Tibial nerve (tissue), 4 donors: Measurements from ENCODE around the gene ZNF565. TPM values are rescaled to one million over a fixed set of nuclear protein-coding genes. Genes with fewer than 3 reads are reported as not detected.

Source experiments
- DNase-seq, 2 donors: peaks; one replicate each; pipeline ENCODE4 v3.0.0-alpha.2; 2019; ENCODE audit warnings: low spot score in 2 of 2
- H3K27ac ChIP-seq, 4 donors: fragments of 200-600 bp; sonication (generic) in 3 of 4; one replicate each; pipeline ENCODE4 v1.5.1; 2017 to 2019; ENCODE audit warnings: mild to moderate bottlenecking in 1 of 4
- H3K27me3 ChIP-seq, 2 donors: fragments of 200-600 bp; sonication (generic) in 1 of 2; one replicate each; pipeline versions ENCODE4 v1.5.1 to v1.6.0; 2017 to 2019
- H3K36me3 ChIP-seq, 3 donors: fragments of 200-600 bp; sonication (generic); one replicate each; pipeline ENCODE4 v1.5.1; 2018 to 2019
- H3K4me1 ChIP-seq, 4 donors: fragments of 200-600 bp; sonication (generic) in 3 of 4; one replicate each; pipeline ENCODE4 v1.5.1; 2017 to 2019
- H3K4me3 ChIP-seq, 4 donors: fragments of 200-600 bp; sonication (generic) in 3 of 4; one replicate each; pipeline ENCODE4 v1.5.1; 2017 to 2019; ENCODE audit warnings: mild to moderate bottlenecking in 1 of 4, moderate library complexity in 1 of 4
- H3K9me3 ChIP-seq, 4 donors: fragments of 200-600 bp; sonication (generic) in 3 of 4; one replicate each; pipeline ENCODE4 v1.5.1; 2017 to 2019
- EP300 ChIP-seq, 2 donors: sonication (generic); formaldehyde crosslinking; IDR thresholded peaks; one replicate each; pipeline ENCODE4 v1.6.1; 2017; ENCODE audit warnings: antibody characterized with exemption in 2 of 2, mild to moderate bottlenecking in 1 of 2
- POLR2A ChIP-seq, 2 donors: fragments of 450-650 bp; IDR thresholded peaks; one replicate each; pipeline ENCODE4 v1.6.1; 2017; ENCODE audit warnings: antibody characterized with exemption in 2 of 2, mild to moderate bottlenecking in 2 of 2, moderate library complexity in 2 of 2
- WGBS, 2 donors: methylation state at CpG; one replicate each; pipeline ENCODE4 v1.1.5; 2018; 5-methylcytosine and 5-hydroxymethylcytosine counted together
- total RNA-seq, 4 donors: library from RNA; depleted of rRNA; stranded (reverse); fragments of >200 nt; gene quantifications; one replicate each; pipeline ENCODE4 v1.1.0, GENCODE V29; 2016
- TF ChIP-seq, protein P1 (sequence below), 5 experiments: fragments of 200-600 bp in 3 of 5; fragments of 450-650 bp in 2 of 5; sonication (generic) in 3 of 5; IDR thresholded peaks; one replicate each; pipeline ENCODE4 v1.5.1; 2016 to 2019; ENCODE audit warnings: antibody characterized with exemption in 5 of 5, mild to moderate bottlenecking in 3 of 5, moderate library complexity in 2 of 5

The ZNF565 gene
- total RNA-seq, 4 donors from 2014 or later = 4.8 to 9.6 (median 6.9) TPM

DNA sequence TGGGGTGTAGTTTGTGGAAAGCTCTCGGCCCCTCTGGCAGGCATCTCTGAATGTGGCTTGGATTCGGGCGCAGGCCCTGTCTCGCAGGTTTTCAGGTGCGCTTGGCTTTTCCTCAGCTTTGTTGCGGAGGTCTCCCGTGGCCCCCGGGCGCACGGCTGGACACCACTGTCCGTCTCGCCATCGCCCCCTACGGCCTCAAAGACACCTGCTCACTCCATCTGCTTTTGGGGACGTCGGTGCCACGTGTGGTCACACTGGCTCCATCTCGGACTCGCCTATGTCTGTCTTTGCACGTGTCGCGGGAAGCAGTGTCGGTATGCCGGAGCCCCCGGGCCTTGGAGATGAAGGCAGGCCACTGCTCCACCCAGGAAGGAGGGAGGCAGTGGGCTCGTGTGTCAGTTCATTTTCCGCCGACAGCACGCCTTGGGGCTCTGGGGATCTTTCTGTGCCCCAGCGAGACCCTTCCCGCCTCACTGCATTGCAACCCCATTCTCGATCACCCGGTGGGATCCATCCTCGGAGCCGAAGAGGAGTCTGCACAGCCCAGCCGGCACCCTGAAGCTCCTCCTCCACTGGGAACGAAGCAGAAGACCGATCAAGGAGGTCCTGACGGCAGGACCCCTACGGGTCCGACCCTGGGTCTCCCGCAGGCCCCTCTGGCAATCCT, 42.5 kb upstream of the ZNF565 start:
- WGBS, 2 donors = 56 to 63% methylated on average over 36 to 38 of the region's 42 CpGs
- TF ChIP-seq POLR2A (IDR thresholded peaks at IDR 0.05) = no peak
- TF ChIP-seq, protein P1, sequence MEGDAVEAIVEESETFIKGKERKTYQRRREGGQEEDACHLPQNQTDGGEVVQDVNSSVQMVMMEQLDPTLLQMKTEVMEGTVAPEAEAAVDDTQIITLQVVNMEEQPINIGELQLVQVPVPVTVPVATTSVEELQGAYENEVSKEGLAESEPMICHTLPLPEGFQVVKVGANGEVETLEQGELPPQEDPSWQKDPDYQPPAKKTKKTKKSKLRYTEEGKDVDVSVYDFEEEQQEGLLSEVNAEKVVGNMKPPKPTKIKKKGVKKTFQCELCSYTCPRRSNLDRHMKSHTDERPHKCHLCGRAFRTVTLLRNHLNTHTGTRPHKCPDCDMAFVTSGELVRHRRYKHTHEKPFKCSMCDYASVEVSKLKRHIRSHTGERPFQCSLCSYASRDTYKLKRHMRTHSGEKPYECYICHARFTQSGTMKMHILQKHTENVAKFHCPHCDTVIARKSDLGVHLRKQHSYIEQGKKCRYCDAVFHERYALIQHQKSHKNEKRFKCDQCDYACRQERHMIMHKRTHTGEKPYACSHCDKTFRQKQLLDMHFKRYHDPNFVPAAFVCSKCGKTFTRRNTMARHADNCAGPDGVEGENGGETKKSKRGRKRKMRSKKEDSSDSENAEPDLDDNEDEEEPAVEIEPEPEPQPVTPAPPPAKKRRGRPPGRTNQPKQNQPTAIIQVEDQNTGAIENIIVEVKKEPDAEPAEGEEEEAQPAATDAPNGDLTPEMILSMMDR (IDR thresholded peaks at IDR 0.05) = no peak
- no peak for TF ChIP-seq EP300 (IDR thresholded peaks at IDR 0.05)
- H3K9me3 ChIP-seq = peaks cover 0 to 38% (median 0%) of the 10 kb centered on the region in 4 donors
- H3K27me3 ChIP-seq = no peaks in the 10 kb centered on the region
- H3K36me3 ChIP-seq = peaks cover 0 to 42% (median 0%) of the 10 kb centered on the region in 3 donors
- DNase-seq = no peak
- no peaks in the 10 kb centered on the region for H3K4me1 ChIP-seq
- peak overlapping the region; percentile 12 to 43 (median 20) for H3K4me3 ChIP-seq
- H3K27ac ChIP-seq = no peak overlapping the region

DNA sequence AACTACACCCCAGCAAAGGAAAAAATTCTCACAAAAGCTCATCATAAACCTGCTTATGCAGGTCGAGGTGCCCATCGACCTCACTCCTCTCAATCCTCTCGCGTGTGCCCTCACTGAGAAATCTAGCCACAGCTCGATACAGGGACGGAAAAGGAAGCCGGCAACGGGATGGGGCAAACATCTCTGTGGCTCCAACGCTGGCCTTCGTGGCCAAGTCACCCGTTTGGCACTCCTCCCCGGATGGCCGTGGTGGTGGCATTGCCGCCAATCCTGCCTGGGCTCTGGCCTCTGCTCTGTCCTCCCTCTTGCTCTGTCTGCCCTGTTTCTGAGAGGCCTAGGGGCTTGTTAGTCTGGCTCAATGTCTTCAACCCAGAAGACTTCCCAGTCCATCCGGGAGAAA, 41.6 kb upstream of the ZNF565 start:
- peaks cover 0 to 39% (median 0%) of the 10 kb centered on the region in 4 donors for H3K9me3 ChIP-seq
- TF ChIP-seq POLR2A (IDR thresholded peaks at IDR 0.05) (no peak), EP300 (IDR thresholded peaks at IDR 0.05) (no peak)
- TF ChIP-seq, protein P1 (IDR thresholded peaks at IDR 0.05) = no peak
- H3K27me3 ChIP-seq = no peaks in the 10 kb centered on the region
- no peak for DNase-seq
- no peaks in the 10 kb centered on the region for H3K4me1 ChIP-seq
- no peak overlapping the region for H3K4me3 ChIP-seq
- WGBS, 2 donors = 96 to 99% methylated on average over 15 of the region's 15 CpGs
- no peak overlapping the region for H3K27ac ChIP-seq
- H3K36me3 ChIP-seq = peaks cover 0 to 42% (median 0%) of the 10 kb centered on the region in 3 donors

DNA sequence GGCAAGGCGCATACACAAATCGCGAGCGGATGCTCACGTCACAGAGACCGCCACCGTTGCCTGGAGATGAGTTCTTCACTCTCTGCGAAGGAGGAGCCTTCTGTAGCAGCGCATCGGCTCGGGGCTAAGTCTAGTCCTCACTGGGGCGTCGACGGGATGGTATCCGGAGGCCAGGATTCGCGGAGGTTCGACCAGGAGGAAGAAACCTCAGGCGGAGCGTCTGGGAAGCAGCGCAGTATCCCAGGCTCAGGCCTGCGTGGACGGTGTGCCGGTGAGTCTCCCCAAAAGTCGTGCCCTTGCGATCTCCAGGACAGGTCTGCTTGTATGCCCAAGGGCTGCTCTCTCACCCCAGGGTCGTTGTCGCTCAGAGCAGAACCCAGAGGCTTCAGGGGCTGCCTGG, 40.9 kb upstream of the ZNF565 start:
- H3K27ac ChIP-seq = no peak overlapping the region
- peaks cover 0 to 42% (median 0%) of the 10 kb centered on the region in 4 donors for H3K9me3 ChIP-seq
- TF ChIP-seq, protein P1 (IDR thresholded peaks at IDR 0.05) = no peak
- TF ChIP-seq POLR2A (IDR thresholded peaks at IDR 0.05) (no peak), EP300 (IDR thresholded peaks at IDR 0.05) (no peak)
- H3K27me3 ChIP-seq = no peaks in the 10 kb centered on the region
- no peak for DNase-seq
- no peak overlapping the region for H3K4me3 ChIP-seq
- WGBS, 2 donors = 92 to 94% methylated on average over 28 of the region's 28 CpGs
- H3K4me1 ChIP-seq = no peaks in the 10 kb centered on the region
- peaks cover 0 to 42% (median 0%) of the 10 kb centered on the region in 3 donors for H3K36me3 ChIP-seq

DNA sequence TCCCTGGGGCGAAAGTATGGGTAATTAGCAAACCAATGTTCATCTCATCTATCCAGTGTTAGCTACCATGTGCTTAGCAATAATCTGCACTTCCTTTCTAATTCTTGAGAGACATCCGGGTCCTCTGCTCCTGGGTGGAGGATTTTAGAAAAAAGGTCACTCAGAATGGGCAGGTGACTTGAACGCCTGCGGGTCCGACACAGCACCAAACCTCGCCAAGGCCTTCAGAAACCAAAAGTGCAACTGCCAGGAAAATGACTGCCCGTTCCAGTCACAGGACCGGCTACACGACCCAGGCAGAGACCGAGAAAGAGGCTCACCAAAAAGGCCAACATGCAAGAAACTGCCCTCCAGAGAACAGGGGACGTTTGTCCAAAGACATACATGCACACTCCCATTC, 40.4 kb upstream of the ZNF565 start:
- WGBS, 2 donors = 93% methylated on average over 11 of the region's 11 CpGs
- no peaks in the 10 kb centered on the region for H3K4me1 ChIP-seq

DNA sequence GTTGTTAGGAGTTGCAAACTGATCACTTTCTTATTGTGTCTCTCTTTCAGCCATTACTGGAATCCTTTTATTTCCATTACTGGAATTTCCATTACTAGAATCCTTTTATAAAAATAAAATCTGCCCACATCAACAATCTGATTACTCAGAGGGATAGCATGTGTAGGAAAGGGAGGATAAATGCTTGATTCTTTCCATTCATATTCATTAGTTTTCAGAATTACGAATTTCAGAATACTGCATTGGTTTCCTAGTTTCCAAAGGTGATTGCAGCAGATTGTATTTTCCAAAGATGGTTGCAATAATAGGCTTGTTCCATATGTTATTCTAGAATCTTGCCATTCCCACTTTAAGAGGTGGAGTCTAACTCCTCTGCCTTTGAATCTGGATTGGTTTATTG, 37.6 kb upstream of the ZNF565 start:
- H3K27ac ChIP-seq = no peak overlapping the region

More for the DNA sequence above, 40.4 kb upstream of the ZNF565 start:
- DNase-seq = no peak
- Histone ChIP-seq H3K27ac (no peak overlapping the region), H3K4me3 (no peak overlapping the region), H3K27me3 (no peaks in the 10 kb centered on the region), H3K36me3 (peaks cover 0 to 42% (median 0%) of the 10 kb centered on the region in 3 donors), H3K9me3 (peaks cover 0 to 42% (median 0%) of the 10 kb centered on the region in 4 donors)
- TF ChIP-seq EP300 (IDR thresholded peaks at IDR 0.05) = no peak

More for the DNA sequence above, 37.6 kb upstream of the ZNF565 start:
- peaks cover 0 to 44% (median 0%) of the 10 kb centered on the region in 4 donors for H3K9me3 ChIP-seq
- TF ChIP-seq EP300 (IDR thresholded peaks at IDR 0.05) = no peak
- TF ChIP-seq POLR2A (IDR thresholded peaks at IDR 0.05) = no peak
- TF ChIP-seq, protein P1 (IDR thresholded peaks at IDR 0.05) = no peak
- DNase-seq = no peak
- no peaks in the 10 kb centered on the region for H3K27me3 ChIP-seq
- no peak overlapping the region for H3K4me3 ChIP-seq
- 48 to 59% methylated on average over 1 of the region's 1 CpG for whole genome bisulfite sequencing, 2 donors
- H3K36me3 ChIP-seq = peaks cover 0 to 34% (median 0%) of the 10 kb centered on the region in 3 donors
- no peaks in the 10 kb centered on the region for H3K4me1 ChIP-seq
